GM21576 (cell line): ENCODE data around the gene SLC22A2.
A peak's percentile ranks its signal among the peaks of the same experiment; 100 is the strongest.

Experiments
- ATAC-seq: cut with Tn5 transposase; IDR thresholded peaks from one replicate; pipeline ENCODE4 v1.9.1; 2021; ENCODE audit warnings: mild to moderate bottlenecking, moderate library complexity; ENCODE audit not compliant: unreplicated experiment

The SLC22A2 gene

DNA sequence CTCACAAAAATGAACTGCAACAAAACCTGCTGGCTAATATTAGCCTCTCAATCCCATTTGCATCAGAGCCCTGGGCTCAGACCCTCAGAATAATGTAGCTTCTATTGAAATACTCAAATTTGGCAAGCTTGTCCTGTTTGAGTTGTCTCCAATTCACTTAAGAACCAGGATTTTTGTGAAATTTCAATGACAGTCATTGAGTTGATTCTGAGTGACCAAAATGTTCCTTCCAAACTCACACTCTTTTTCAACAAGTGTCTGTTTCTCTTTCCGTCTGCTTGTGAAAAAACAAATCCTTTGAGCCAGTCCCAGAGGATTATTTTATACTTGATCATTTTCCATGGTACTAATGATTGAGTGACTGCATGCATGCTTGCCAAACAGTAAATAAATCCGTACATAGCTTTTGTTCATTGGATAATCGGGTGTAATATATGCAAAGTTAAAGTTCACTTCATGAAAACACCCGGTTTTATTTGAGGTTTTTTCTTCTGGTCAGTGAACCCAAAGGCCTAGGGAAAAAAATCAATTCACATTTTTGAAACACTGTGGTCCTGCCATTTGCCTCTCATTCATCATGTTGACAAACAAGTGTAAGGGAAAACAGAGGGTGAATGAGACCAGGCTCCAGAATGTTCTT, 16.4 kb upstream of the SLC22A2 start:
- no peak for ATAC-seq

DNA sequence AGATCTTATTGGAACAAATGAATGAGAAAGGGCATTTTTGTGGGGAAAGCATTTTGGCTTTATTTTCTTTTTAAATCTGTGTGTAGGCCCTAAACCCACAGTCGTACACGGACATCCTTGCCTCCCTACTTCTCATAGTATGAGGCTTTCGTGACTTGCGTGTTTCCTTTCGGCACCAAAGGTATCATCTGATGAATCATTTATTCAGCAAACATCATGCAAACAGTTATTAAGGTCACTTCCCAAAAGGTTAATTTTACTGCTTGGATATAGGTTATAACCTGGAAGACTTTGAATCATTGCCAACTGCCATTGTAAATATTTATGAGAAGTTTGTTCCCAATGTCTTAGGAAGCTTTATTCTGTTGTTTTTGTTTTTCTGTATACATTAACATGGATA, 15.1 kb upstream of the SLC22A2 start:
- no peak for ATAC-seq

DNA sequence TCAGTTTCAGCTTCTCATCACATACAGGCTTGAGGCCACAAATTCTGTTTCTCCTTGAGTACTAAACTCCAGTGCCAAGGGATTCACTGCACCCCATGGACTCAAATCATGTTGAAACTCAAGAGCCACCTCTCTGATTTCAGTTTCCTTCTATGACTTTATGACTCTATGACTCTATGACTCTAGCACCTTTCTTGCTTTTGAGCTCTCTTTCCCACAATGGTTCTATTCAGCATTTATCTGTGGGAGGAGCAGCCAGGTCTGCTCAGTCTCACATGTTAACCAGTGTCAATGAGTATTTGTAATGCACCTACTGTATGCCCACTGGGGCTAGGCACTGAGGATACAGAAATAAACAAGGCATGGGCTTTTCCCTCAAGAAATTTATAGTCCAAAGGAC, 14.6 kb upstream of the SLC22A2 start:
- ATAC-seq, result no peak

DNA sequence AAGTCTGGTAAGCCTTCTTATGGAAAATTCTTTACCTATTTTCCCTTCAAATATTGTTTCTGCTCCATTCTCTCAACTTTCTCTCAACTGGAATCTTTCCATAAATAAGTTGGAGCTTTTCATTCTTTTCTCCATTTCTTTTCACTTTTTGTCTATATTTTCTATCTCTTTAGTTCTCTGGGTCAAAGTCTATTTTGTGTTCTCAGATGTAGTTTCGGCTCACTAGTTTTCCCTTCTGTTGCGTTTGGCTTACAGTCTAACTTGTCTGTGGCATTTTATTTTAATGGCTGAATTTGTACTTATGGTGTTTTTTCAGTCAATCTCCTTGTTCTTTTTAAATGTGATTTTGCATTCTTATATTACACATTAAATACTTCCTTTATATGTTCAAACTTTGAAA, 14.1 kb upstream of the SLC22A2 start:
- ATAC-seq, result no peak

DNA sequence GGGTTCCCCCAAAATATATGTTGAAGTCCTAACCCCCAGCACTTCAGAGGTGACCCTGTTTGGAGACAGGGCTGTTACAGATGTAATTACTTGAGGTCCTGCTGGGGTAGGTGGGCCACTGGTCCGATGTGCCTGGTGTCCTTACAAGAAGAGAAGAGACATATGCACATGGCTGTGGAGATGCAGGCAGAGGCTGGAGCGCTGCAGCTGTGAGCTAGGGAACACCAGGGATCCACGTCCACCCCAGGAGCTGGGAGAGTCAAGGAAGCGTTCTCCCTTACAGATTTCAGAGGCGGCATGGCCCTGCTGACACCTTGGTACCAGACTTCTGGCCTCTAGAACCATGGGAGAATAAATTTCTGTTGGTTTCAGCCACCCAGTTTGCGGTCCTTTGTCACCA, 11.7 kb upstream of the SLC22A2 start:
- ATAC-seq, result no peak

DNA sequence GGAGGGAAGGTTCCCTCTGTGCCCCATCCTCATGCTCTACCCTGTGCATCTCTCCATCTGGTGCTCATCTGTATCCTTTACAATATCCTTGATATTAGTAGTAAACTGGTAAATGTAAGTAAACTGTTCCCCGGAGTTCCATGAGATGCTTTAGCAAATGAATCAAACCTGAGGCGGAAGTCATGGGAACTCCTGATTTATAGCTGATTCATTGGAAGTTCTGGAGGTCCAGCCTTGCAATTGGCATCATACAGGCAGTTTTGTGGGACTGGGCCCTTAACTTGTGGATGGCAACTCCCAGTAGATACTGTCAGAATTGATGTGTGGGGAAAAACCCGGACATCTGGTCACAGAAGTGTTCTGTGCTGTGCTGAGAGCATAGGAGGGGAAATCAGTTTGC, 11.2 kb upstream of the SLC22A2 start:
- no peak for ATAC-seq

DNA sequence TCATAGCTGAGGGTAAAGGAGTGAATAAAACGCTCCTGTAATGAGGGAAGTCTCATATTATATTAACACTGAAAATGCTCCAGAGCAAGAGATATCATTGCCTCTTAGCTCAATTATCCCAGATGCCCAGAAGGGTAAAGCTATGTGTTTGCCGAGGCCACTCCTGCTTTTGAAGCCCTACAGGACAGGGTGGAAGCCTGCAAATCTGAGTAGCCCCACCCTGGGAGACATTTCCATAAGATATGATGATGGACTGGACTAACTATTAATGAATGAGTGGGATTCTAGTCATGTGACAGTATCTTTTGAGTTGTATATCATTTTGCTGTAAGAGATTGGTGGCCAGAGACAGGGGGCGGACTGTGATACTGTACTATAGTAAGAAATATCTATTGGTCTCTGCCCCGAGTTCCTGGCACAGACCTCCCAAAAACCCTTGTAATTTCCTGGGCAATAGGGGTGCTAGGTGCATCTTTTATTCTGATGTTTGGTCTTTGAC, 10.5 kb upstream of the SLC22A2 start:
- no peak for ATAC-seq

DNA sequence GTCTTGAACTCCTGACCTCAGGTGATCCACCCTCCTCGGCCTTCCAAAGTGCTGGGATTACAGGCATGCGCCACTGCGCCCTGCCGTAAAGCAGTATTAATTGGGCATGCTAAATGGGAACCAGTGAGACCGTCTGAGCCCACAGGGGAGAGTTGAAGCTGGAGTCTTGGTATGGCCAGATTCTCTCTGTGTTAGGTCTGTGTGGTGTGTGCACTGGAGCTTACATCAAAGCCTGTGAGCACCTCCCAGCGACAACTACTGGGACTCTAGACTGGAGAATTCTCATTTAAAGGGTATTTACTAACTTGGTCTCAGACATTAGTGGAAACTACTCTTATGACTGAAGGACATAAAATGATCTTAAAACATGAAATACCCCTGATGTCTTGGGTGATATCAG, 8.5 kb upstream of the SLC22A2 start:
- ATAC-seq, result no peak

DNA sequence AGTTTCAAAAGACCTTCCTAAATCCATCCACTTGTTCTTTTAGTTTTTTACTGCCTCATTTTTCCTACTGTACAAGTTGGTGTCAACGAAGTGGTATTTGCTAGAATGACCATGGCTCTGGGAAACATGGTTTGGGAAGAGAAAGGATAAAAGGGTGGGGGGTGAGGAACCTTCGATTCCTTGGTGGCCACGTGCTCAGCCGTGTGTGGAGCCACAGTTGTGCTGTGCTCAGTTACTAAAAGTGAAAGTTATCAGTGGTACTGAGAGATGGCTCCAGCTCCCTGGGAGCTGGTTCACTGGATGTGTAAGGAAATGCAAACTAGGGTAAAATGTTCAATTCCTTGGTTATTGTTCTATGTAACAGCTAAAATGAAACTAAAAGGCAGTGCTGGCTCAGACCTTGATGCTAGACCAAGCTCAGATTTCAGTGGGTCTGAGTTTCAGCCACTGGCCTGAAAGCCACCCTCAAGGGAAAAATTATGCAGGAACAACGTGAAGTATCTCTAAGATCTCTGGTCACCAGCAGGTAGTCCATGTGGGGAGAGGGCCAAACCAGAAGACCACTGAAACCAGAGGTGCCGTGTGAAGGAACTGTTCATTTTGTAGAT, 7.4 kb upstream of the SLC22A2 start:
- ATAC-seq, result peak; percentile 55

DNA sequence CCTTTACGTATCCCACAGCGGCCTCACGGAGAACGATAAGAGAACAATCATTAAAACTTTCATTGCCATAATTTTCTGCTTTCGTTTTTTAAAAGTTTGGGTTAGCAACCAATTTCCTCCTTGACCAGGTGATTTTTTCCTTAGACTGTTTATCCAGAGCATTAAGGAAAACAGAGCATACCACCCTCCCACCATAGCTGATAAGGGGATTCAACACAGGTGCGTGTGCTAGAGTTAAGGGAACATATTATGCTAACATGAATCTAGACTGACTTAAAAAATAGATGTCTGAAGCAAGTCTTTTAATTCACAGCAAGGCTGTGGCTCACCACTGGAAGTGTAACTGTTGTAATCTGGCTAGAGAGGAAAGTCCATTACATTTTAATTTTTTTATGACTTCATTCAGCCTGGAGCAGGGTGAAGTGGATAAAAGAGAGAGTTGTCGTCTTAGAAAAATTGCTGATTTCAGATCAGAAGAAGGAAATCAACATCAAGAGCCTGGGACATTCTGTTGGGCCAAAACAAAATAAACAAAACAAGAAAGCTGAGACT, 5.5 kb upstream of the SLC22A2 start:
- no peak for ATAC-seq

DNA sequence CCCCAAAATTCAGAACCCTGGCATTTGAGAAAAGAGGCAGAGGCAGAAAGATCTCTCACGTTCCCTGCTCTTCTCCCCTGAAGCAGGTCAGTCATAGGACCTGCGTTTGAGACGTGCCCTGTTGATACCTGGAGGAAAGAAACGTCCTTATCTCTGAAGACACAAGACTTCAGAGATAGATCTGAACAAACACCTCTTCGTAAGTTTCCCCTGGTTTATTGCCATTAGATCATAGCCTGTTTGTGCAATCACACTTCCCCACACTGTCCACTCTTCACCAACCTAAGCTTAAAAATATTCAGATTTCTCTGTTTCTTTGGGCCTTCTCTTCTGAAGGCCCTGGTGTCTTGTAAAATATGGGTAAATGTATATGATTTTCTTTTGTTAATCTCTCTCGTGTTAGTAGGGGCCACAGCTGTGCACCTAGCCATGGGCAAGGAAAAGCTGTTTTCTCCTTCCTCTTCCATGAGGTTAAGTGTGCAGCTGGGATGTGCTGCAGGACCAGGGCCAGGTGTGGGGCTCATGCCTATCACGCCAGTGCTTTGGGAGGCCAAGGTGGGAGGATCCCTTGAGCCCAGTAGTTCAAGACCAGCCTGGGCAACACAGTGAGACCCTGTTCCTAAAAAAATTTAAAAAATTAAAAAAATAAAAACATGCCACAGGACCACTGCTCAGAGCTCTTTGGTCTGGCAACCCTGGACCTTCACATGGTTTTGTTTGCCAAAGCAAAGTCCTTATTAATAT, 4.7 kb upstream of the SLC22A2 start:
- no peak for ATAC-seq

DNA sequence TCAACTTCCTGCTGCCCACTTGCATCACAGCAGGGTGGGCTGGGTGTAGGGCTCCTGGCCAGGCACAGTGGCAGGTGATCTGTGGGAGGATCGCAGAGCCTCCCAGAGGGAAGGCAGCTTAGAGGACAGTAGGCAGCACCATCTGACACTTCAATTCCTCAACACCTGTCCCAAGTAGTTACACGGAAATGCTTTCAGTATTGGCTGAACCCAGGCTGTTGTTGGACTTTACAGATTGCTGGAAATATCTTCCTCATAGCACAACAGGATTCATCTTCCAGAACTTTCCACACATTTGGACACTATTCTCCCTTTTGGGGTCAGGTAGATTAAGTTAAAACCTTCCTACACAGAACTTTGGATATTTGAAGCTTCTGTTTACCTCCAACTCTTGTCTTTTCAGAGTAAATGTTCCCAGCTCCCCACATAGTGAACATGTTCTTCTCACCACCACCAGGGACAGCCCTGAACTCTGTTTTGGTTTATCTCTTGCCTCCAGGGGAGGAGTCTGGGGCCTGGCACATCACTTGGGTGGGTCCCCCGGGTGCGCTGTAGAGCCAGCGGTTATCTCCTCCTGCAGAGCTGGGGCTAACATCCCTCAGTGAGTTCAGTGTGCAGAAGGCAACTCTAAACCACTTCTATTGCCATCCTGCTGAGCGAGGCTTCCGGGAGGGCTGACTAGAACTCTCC, 3.5 kb upstream of the SLC22A2 start:
- ATAC-seq, result no peak

DNA sequence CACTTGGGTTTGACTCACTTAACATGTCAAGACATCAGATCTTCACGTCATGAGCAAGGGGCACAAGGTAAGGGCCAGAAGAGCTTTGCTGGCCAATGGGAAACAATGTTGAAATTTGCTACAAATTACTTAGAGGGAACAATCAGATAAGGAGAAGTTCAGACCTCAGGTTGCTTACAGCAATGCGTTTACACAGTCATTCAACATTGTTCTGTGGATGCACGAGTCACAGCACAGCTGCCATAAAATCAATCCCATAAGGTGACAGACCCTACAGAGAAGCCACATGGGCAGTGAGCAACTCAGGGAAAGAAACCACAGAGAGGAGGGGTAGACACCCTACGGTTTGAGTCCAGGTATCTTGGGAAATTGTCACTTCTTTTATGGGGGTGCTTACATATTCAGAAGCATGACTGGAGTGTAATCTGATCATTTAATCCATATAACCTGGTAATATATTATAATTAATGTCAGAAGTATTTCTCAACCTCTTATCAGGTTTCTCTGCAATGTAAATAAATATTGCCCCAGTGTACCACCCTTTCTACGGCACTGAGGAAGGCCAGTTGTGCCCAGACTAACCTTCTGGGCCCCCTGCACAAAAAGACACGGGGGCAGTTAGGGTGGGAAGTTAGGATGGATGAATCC, 2.3 kb upstream of the SLC22A2 start:
- ATAC-seq, result no peak

DNA sequence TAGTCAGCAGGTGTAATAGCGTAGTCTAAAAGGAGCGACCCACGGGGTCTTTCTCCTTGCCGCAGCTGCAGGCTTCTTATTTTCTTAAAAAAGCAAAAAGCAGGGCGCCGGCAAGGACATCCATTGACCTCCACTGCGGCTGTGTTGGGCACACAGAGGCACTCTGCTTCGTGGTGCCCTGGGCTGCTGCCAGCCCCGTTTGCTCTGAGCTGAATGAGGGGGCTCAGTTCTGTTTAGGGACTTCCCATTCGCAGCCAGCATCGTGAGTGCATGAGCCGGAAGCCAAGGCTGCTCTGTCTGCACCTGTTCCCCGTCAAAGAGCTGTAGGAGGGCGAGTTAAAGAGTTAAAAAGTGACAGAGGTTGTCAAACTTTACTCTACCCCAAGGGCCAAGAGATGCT, 1.7 kb upstream of the SLC22A2 start:
- ATAC-seq, result no peak

DNA sequence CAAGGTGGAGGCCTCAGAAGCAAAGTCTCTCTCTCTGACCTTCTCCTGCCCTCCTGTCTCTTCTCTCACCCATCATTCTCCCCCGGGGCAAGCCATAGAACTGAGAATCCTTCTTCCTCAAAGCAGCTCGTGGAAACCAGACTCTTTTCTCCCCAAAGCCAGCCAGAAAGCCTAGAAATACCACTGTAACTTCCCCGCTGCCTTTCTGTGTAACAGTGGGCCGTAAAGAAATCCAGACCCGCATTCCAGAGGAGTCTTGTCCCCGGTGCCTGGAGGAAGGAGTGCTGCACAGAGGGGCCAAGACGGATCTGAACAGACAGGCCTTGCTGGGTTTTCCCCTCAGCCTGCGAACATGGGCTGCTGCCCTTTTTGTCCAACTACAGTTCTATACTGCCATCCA, 977 bp upstream of the SLC22A2 start:
- no peak for ATAC-seq

DNA sequence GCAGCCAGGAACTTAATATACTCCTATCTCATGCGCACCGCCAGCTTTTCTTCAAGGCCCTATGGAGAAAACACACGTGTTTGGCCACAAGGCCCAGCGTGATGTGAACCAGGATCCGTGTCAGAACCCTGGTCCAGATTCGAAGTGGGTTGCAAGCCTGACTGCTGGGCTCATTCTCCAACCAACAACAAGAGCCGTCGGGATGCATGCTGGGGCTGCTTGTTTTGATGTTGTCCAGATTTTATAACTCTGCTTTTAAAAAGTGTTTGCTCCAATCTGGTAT, 463 bp upstream of the SLC22A2 start:
- no peak for ATAC-seq

DNA sequence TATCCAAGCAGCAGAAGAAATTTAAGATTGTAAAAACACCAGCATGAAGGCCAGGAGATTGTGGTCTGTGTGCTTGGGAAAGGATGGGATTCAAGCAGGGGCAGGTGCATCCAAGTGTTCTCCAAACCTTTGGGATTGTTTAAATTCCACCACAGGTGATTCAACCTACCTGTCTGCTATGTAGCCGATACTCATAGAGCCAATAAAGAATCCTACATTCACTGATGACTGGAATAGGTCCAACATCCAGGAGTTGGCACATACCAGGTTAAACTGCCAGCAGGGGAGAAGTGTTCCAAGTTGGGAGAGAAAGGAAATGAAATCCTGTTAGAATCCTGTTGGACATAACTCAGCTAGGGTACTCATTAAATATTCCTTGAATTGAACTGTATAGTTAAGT, 2.2 kb downstream of the SLC22A2 start:
- no peak for ATAC-seq

DNA sequence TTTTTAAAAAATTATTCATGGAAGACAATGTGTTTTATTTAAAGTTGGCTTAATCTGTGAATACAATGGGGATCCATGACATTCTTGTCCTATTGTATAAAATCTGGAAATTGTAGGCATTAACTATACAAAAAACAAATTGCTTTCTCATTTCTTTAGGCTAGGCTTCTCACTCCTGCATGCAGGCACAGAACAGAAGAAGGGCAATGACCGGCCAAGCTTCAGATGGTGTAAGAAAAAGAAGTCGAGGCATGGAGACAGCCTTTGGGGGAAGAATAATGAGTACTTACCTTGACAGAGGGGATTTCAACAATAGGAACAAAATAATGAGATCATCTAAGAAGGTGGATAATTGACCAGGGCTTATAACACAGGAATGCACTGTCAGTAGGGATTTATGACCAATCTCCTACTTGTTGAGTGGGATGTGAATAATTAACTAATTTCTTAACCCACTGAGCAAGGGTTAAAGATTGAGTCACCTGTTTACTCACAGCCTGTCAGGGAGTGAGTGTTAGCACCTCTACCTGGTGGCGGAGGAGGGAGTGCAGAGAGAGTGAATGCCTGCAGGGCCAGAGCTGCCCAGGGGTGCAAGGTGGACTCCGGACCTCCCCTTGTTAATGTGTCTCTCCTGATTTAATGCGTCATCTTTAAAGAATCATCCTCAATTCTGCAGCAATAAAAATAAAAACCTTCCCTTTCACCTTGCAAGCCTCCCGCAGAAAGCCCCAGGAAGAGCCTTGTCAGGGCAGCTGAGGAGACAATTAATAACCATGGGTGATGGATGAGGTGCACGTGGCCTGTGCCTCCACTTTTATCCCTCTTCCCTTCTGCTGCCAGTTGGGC, 3.9 kb downstream of the SLC22A2 start:
- ATAC-seq, result no peak

DNA sequence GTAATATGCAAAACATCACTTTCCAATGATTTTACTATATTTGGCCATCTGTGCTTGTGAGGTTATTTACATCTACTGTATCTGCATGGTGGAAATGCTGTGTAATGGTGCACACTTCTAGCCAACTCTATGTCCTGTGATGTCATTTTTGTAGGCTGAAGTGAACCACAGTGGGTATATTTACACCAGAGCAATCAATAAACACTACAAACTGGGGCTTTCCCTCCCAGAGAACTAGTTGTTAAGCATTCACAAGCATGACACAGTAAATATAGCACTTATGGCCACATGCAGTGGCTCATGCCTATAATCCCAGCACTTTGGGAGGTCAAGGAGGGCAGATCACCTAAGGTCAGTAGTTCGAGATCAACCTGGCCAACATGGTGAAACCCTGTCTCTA, 4.9 kb downstream of the SLC22A2 start:
- no peak for ATAC-seq

DNA sequence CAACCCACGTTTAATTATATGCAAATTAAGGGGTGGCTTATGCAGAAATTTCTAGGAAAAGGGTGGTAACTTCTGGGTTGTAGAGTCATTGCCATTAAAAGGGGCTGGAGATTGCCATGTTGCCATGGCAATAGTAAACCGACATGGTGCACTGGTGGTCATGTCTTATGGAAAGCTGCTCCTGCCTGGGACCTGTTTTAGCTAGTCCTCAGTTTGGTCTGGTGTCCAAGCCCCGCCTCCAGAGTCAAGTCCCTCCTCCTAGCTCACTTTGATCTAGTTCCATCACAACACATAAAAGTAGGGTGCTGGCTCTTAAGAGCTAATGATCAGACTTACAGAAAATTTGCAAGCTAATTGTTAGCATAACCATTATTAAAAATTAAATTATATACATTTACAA, 5.3 kb downstream of the SLC22A2 start:
- no peak for ATAC-seq
